ENCODE data around the gene BST2.
A peak's percentile ranks its signal among the peaks of the same experiment; 100 is the strongest.
"Not testable (repeated sequence)": the region's sequence is repeated elsewhere in the genome, so short reads cannot be mapped to it uniquely, and the experiment has no call there.

The BST2 gene

GRCh38 chr19:17389957-17390664 is 15.3 kb downstream of the BST2 start:
- DNase-seq (ENCODE audit: low read depth in 2 of 2): no peak

GRCh38 chr19:17389288-17389687 is 16.1 kb downstream of the BST2 start:
- no peak for DNase-seq (ENCODE audit: low read depth in 2 of 2)

GRCh38 chr19:17385878-17386611 is 19.4 kb downstream of the BST2 start:
- DNase-seq (ENCODE audit: low read depth in 2 of 2): peak in 1 of 2 donors; percentile 37

GRCh38 chr19:17380426-17381138 is 24.8 kb downstream of the BST2 start:
- no peak for DNase-seq (ENCODE audit: low read depth in 2 of 2)

DNA sequence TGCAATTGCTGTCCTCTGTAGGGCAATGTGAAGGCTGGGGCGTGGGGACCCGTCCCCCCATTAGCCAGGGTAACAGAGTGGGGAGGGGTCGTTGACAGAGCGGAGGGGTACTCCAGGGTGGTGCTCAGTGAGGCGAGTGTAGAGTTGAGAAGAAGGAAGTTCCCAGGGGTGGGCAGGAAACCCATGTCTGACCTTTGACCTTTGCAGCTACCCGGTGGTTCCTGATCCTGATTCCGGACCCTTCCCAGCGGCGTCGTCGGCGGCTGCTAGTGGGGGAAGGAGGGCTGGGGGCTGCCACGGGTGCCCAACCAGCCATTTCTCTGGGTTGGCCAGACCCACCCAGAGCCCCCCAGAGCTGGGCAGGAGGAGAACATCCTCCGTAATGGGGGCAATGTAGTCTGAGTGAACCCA is 26.2 kb downstream of the BST2 start:
- DNase-seq (ENCODE audit: low read depth in 2 of 2): no peak

- DNase-seq (ENCODE audit: low read depth in 2 of 2): no peak
These were observed 27.2 kb downstream of the BST2 start for GRCh38 chr19:17378271-17378670.

GRCh38 chr19:17376935-17377600 is 28.4 kb downstream of the BST2 start, which contains the start of gene PLVAP:
Gene PLVAP, minus strand, starts transcription at chr19:17377342. Its CDS starts 54 bp downstream, at chr19:17377288.
- DNase-seq (ENCODE audit: low read depth in 2 of 2): no peak

- no peak for DNase-seq (ENCODE audit: low read depth in 2 of 2)
These were observed 35.3 kb downstream of the BST2 start for GRCh38 chr19:17370026-17370587.

DNA sequence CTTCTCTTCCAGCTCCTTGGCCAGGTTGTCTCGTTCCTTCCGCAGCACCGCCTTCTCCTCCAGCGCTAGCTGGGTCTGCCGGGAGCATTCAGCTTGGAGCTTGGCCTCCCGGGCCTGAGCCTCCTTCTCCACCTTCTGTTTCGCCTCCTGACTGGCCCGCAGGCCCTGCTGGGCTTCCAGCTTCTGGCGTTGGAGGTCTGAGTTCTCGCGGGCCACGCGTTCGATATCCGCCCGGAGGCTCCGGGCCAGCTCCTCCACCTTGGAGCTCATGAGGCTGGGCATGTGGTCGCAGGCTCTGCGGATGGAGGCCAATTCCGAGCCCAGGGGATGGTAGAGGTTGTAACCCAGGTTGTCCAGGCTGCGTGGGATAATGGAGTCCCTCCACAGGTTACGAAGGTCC is 40.1 kb downstream of the BST2 start:
- no peak for DNase-seq (ENCODE audit: low read depth in 2 of 2)

- not testable (repeated sequence) for DNase-seq (ENCODE audit: low read depth in 2 of 2)
These were observed 41.4 kb downstream of the BST2 start for GRCh38 chr19:17363852-17364605.

DNA sequence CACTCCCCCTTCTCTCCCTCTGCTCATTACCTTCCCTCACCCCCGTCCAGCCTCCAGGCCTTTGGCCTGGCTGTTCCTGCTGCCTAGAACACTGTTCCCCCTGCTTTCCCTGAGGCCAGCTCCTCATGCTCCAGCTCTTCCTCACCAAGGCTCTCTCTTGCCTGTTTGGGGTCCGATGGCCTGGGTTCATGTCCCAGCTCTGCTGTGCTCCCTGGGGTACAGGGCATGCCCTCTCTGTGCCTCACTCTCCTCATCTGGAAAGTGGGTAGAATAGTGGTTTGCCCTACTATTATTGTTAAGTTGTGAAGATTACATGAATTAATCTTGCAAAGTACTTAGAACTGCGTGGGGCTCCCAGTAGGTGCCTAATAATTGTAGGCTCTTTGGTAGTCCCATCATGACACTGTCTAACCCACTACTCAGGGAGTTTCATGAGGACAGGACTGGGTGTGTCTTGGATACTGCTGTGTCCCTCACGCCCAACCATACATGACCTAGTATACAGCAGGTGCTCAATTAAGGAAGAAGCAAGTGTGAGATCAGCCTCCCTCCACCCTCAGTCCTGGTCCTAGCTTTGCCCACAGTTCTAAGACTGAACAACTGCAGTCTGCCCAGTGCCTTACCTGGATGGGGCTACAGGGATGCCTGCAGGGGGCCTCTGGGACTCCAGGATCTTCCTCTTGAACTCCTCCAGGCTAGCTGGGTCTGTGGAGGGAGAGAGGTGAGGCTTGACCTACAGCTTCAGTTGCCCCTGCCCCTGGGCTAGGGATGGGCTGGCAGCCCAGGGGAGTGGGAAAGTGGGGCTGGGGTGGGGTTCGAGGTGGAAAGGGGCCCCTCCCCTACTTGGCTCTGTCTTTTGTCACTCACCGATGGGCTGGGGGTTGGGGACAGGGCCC is 45.3 kb downstream of the BST2 start:
- no peak for DNase-seq (ENCODE audit: low read depth in 2 of 2)

DNA sequence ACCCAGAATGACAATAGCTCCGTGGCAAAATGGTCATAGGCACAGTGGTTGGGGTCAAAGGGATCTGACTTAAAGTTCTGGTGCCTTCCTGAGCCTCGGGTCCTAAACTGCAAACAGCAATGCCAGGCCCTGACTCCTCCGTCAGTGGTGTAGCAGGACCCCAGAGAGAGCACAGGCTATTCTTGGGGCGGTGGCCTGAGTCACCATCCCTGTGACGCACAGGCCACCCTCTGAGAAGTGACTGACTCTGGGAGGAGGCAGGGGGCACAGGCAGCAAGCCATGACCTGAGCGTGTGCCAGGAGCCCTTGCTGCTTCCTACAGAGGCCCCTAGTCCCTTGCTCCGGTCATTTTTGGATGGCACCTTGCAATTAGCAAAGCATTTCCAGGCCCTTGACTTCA is 47.0 kb downstream of the BST2 start:
- DNase-seq (ENCODE audit: low read depth in 2 of 2): no peak

GRCh38 chr19:17357724-17358123 is 47.7 kb downstream of the BST2 start:
- DNase-seq (ENCODE audit: low read depth in 2 of 2): no peak

GRCh38 chr19:17357078-17357666 is 48.3 kb downstream of the BST2 start:
- no peak for DNase-seq (ENCODE audit: low read depth in 2 of 2)

- DNase-seq (ENCODE audit: low read depth in 2 of 2): no peak
These were observed 52.0 kb downstream of the BST2 start for GRCh38 chr19:17353386-17353785.
